Measurements from ENCODE around the gene CNFN. TPM values are rescaled to one million over a fixed set of nuclear protein-coding genes. Genes with fewer than 3 reads are reported as not detected.

CNFN gene
- total RNA-seq, 1 experiment from 2014 or later = 0.89 TPM

DNA sequence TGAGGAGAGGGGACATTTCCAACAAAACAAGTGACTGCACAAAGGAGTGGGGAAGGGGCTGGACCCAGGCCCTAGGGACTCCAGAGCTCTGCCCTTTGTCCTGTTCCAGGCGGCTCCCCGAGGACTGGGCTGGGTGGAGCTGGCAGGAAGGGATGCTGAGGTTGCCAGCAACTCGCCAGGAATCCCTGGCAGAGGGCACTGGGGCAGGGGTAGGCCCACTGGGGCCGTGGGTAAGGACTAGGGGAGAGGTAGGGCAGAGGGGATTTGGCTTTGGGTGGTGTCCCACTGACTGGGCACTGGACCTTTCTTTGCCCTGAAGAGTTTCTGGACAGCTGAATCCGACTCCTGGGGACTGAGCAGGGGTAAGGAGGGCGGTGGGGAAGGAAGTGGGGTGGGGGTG is 29.2 kb upstream of the CNFN start:
- Mint-ChIP-seq H3K9me3 (ENCODE audit: unreplicated experiment) (no peaks in the 10 kb centered on the region), H3K27ac (ENCODE audit: low read depth, unreplicated experiment) (no peak overlapping the region), H3K4me3 (ENCODE audit: unreplicated experiment) (no peak overlapping the region), H3K36me3 (ENCODE audit: insufficient read depth, unreplicated experiment) (peaks cover 26% of the 10 kb centered on the region), H3K4me1 (ENCODE audit: insufficient read depth, unreplicated experiment) (peaks cover 34% of the 10 kb centered on the region), H3K27me3 (ENCODE audit: insufficient read depth, unreplicated experiment) (no peaks in the 10 kb centered on the region)
- ChIA-PET CTCF (interaction anchor here (0.5 to 2.2 kb wide), 9 partner anchors 7 to 762 kb away, joined by 3 to 13 read pairs (median 4); no protein-coding TSS in a partner anchor), POLR2A (interaction anchor here (0.7 to 2.9 kb wide), 2 partner anchors 22 to 23 kb away, joined by 6 to 11 read pairs; no protein-coding TSS in a partner anchor)
- DNase-seq (ENCODE audit: unreplicated experiment) = no peak
- intact Hi-C loops (cut with micrococcal nuclease) = no loop called here
- TF ChIP-seq, protein P1, sequence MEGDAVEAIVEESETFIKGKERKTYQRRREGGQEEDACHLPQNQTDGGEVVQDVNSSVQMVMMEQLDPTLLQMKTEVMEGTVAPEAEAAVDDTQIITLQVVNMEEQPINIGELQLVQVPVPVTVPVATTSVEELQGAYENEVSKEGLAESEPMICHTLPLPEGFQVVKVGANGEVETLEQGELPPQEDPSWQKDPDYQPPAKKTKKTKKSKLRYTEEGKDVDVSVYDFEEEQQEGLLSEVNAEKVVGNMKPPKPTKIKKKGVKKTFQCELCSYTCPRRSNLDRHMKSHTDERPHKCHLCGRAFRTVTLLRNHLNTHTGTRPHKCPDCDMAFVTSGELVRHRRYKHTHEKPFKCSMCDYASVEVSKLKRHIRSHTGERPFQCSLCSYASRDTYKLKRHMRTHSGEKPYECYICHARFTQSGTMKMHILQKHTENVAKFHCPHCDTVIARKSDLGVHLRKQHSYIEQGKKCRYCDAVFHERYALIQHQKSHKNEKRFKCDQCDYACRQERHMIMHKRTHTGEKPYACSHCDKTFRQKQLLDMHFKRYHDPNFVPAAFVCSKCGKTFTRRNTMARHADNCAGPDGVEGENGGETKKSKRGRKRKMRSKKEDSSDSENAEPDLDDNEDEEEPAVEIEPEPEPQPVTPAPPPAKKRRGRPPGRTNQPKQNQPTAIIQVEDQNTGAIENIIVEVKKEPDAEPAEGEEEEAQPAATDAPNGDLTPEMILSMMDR (IDR thresholded peaks at IDR 0.05; ENCODE audit: unreplicated experiment) = no peak
- BruUV-seq (replicated peaks) = no TSS peak

DNA sequence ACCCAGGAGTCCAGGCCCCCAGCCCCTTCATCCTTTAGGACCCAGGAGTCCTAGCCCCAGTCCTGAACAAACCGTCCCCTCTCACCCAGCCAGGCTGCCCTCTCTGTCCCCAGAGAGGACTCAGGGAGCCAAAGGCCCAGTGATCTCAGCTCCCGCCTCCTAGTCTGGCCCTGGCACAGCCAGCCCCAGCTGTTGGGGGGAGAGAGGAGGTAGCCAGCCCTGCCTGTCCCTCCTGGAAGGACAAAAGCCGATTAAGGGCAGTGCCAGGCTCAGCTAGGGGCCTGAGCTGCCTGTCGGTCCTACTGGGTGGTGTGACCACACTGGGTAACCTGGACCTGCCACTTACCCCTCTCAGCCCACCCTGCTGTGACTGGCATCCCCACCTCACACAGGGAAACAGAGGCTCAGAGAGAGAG is 22.6 kb upstream of the CNFN start:
- TF ChIP-seq, protein P1 (IDR thresholded peaks at IDR 0.05; ENCODE audit: unreplicated experiment) = no peak
- no TSS peak for BruUV-seq (replicated peaks)
- no peaks in the 10 kb centered on the region for H3K27me3 Mint-ChIP-seq (ENCODE audit: insufficient read depth, unreplicated experiment)
- ChIA-PET POLR2A (interaction anchor here (0.9 to 1.2 kb wide), 4 partner anchors 11 to 540 kb away, joined by 3 to 6 read pairs (median 4); no protein-coding TSS in a partner anchor), CTCF (interaction anchor here (0.7 to 1.9 kb wide), 5 partner anchors 7 to 280 kb away, joined by 3 to 8 read pairs (median 3); no protein-coding TSS in a partner anchor)
- H3K36me3 Mint-ChIP-seq (ENCODE audit: insufficient read depth, unreplicated experiment) = peaks cover 16% of the 10 kb centered on the region
- no peak overlapping the region for H3K27ac Mint-ChIP-seq (ENCODE audit: low read depth, unreplicated experiment)
- no peak for DNase-seq (ENCODE audit: unreplicated experiment)
- H3K4me1 Mint-ChIP-seq (ENCODE audit: insufficient read depth, unreplicated experiment) = peaks cover 15% of the 10 kb centered on the region
- H3K4me3 Mint-ChIP-seq (ENCODE audit: unreplicated experiment) = no peak overlapping the region
- intact Hi-C loops (cut with micrococcal nuclease) = no loop called here
- H3K9me3 Mint-ChIP-seq (ENCODE audit: unreplicated experiment) = no peaks in the 10 kb centered on the region

DNA sequence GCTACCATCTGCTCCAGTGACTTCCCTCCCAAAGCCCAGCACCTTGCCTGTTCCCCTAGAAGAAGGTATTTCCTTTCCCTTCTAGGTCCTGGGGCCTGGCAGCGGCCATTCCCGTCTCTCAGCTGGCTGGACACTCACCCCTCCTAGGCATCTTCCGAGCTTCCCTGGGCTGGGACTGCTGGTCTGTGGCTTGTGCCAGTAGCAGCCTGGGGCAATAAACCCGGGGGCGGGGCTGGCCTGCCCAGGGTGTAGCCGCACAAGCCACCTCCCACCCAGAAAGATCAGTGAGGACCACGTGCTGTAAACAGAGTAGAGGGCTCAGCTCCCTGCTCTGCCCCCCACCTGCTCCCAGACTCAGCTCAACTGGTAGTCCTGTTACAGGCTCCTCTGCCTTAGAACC is 22.1 kb upstream of the CNFN start:
- intact Hi-C loops (cut with micrococcal nuclease) = no loop called here
- DNase-seq (ENCODE audit: unreplicated experiment) = no peak
- POLR2A ChIA-PET = interaction anchor here (0.6 to 1.2 kb wide), 6 partner anchors 12 to 539 kb away, joined by 3 to 6 read pairs (median 4); no protein-coding TSS in a partner anchor
- H3K9me3 Mint-ChIP-seq (ENCODE audit: unreplicated experiment) = no peaks in the 10 kb centered on the region
- TF ChIP-seq, protein P1 (IDR thresholded peaks at IDR 0.05; ENCODE audit: unreplicated experiment) = no peak
- peaks cover 16% of the 10 kb centered on the region for H3K36me3 Mint-ChIP-seq (ENCODE audit: insufficient read depth, unreplicated experiment)
- peaks cover 15% of the 10 kb centered on the region for H3K4me1 Mint-ChIP-seq (ENCODE audit: insufficient read depth, unreplicated experiment)
- BruUV-seq (replicated peaks) = no TSS peak
- CTCF ChIA-PET = interaction anchor here (0.9 to 1.9 kb wide), 5 partner anchors 8 to 279 kb away, joined by 3 to 8 read pairs (median 3); no protein-coding TSS in a partner anchor
- H3K4me3 Mint-ChIP-seq (ENCODE audit: unreplicated experiment) = no peak overlapping the region
- no peak overlapping the region for H3K27ac Mint-ChIP-seq (ENCODE audit: low read depth, unreplicated experiment)
- H3K27me3 Mint-ChIP-seq (ENCODE audit: insufficient read depth, unreplicated experiment) = no peaks in the 10 kb centered on the region

DNA sequence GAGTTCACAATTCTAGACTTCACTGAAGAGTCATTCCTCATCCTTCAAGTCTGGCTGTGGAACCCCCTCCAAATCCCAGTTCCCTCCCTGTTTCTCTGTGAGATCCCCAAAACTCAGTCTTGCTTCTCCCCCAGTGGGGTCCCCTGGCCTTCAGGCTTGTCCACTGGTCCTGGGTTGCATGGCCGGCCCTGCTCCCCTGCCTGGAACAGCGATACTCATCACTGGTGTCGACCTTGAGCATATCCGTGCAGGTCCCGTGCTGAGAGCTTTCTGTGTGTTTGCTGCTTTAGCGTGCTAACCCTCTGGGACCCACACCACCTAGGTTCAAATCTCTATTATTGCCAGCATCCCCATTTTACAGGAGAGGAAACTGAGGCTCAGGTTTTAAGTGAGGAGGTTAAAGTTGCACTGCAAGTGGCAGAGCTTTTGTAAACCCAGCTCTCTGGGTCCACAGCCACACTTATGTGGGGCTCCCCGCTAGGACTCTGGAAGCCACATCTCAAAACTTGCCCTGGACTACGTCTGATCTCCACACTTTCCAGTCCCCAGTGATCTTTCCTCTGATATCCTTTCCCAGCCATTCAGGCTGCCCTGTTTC is 21.6 kb upstream of the CNFN start:
- no TSS peak for BruUV-seq (replicated peaks)
- no peaks in the 10 kb centered on the region for H3K9me3 Mint-ChIP-seq (ENCODE audit: unreplicated experiment)
- TF ChIP-seq, protein P1 (IDR thresholded peaks at IDR 0.05; ENCODE audit: unreplicated experiment) = no peak
- intact Hi-C loops (cut with micrococcal nuclease) = no loop called here
- peaks cover 19% of the 10 kb centered on the region for H3K36me3 Mint-ChIP-seq (ENCODE audit: insufficient read depth, unreplicated experiment)
- POLR2A ChIA-PET = interaction anchor here (0.6 to 1.2 kb wide), 5 partner anchors 11 to 539 kb away, joined by 3 to 6 read pairs (median 5); no protein-coding TSS in a partner anchor
- H3K27ac Mint-ChIP-seq (ENCODE audit: low read depth, unreplicated experiment) = no peak overlapping the region
- H3K4me1 Mint-ChIP-seq (ENCODE audit: insufficient read depth, unreplicated experiment) = peaks cover 15% of the 10 kb centered on the region
- CTCF ChIA-PET = interaction anchor here (0.6 to 1.9 kb wide), 6 partner anchors 8 to 1093 kb away, joined by 3 to 8 read pairs (median 4); no protein-coding TSS in a partner anchor
- no peak for DNase-seq (ENCODE audit: unreplicated experiment)
- H3K27me3 Mint-ChIP-seq (ENCODE audit: insufficient read depth, unreplicated experiment) = no peaks in the 10 kb centered on the region
- H3K4me3 Mint-ChIP-seq (ENCODE audit: unreplicated experiment) = no peak overlapping the region

Measured in MCF 10A (cell line).